Hematopoietic multipotent progenitor cell treated with erythropoietin and hydrocortisone succinate and interleukin-3 and kit ligand, for 15 days (in vitro differentiated cells): ENCODE measurements around the gene MIB2.
"Not testable (repeated sequence)": the region's sequence is repeated elsewhere in the genome, so short reads cannot be mapped to it uniquely, and the experiment has no call there.

Experiments used
- DNase-seq: peaks from one replicate; pipeline ENCODE4 v3.0.0-alpha.2; 2015; ENCODE audit warnings: low spot score

The MIB2 gene

GRCh38 chr1:1627261-1627828 is 12.0 kb downstream of the MIB2 start:
- no peak for DNase-seq

- DNase-seq = no peak
Observed at GRCh38 chr1:1627829-1628753, 12.8 kb downstream of the MIB2 start.

- DNase-seq = no peak
Observed at GRCh38 chr1:1628754-1629429, 13.6 kb downstream of the MIB2 start.

GRCh38 chr1:1629430-1630190 is 14.3 kb downstream of the MIB2 start:
- no peak for DNase-seq

- DNase-seq = peak; percentile 38
Observed at GRCh38 chr1:1630191-1630964, 15.1 kb downstream of the MIB2 start.

- no peak for DNase-seq
Observed at GRCh38 chr1:1630965-1631781, 15.9 kb downstream of the MIB2 start.

- no peak for DNase-seq
Observed at GRCh38 chr1:1631782-1632420, 16.6 kb downstream of the MIB2 start, which contains the start of gene MMP23B. MMP23B (plus strand) TSS chr1:1632173; CDS start chr1:1632219, 46 bp downstream.

GRCh38 chr1:1633409-1633808 is 18.1 kb downstream of the MIB2 start:
- not testable (repeated sequence) for DNase-seq

GRCh38 chr1:1634613-1635012 is 19.3 kb downstream of the MIB2 start:
- DNase-seq = not testable (repeated sequence)

GRCh38 chr1:1636621-1637478 is 21.6 kb downstream of the MIB2 start:
- not testable (repeated sequence) for DNase-seq

GRCh38 chr1:1637479-1637875 is 22.2 kb downstream of the MIB2 start:
- DNase-seq = not testable (repeated sequence)

- not testable (repeated sequence) for DNase-seq
Observed at GRCh38 chr1:1638528-1638927, 23.2 kb downstream of the MIB2 start.

- DNase-seq = not testable (repeated sequence)
Observed at GRCh38 chr1:1639368-1639767, 24.1 kb downstream of the MIB2 start.

GRCh38 chr1:1640081-1640480 is 24.8 kb downstream of the MIB2 start:
- DNase-seq = not testable (repeated sequence)

- not testable (repeated sequence) for DNase-seq
Observed at GRCh38 chr1:1640711-1641461, 25.6 kb downstream of the MIB2 start.

GRCh38 chr1:1646326-1646725 is 31.0 kb downstream of the MIB2 start:
- not testable (repeated sequence) for DNase-seq

- DNase-seq = peak; percentile 81
Observed at GRCh38 chr1:1647567-1648241, 32.4 kb downstream of the MIB2 start.
